DND-41 (cell line): ENCODE data around the gene EYA2.

Experiments
- ATAC-seq: fragments of 200-7000 bp; cut with Tn5 transposase; 3 replicates; pipeline ENCODE4 v1.9.1; 2021; ENCODE audit warnings: low read depth; ENCODE audit not compliant: insufficient read depth
- DNase-seq: peaks from one replicate; pipeline ENCODE4 v3.0.0-alpha.2; 2020
- H2AFZ ChIP-seq: 2 replicates; pipeline ENCODE4 v1.6.0; 2012; ENCODE audit warnings: low read depth, low read length
- H3K27ac ChIP-seq: 2 replicates; pipeline ENCODE4 v1.5.1; 2012; ENCODE audit warnings: low read length, inconsistent platforms
- H3K27me3 ChIP-seq: fragments of 200-600 bp; sonication (generic); 2 replicates; pipeline ENCODE4 v1.6.0; 2012; ENCODE audit warnings: low read length, mild to moderate bottlenecking, inconsistent platforms; ENCODE audit not compliant: insufficient read depth, poor library complexity
- H3K36me3 ChIP-seq: 2 replicates; pipeline ENCODE4 v1.5.1; 2012; ENCODE audit warnings: low read length, inconsistent platforms; ENCODE audit not compliant: insufficient read depth
- H3K4me1 ChIP-seq: 2 replicates; pipeline ENCODE4 v1.5.1; 2012; ENCODE audit warnings: mild to moderate bottlenecking, low read length; ENCODE audit not compliant: insufficient read depth
- H3K4me2 ChIP-seq: 2 replicates; pipeline ENCODE4 v1.6.0; 2012; ENCODE audit warnings: mild to moderate bottlenecking, moderate library complexity, low read length, inconsistent platforms; ENCODE audit not compliant: insufficient read depth
- H3K4me3 ChIP-seq, 2 experiments: fragments of 200-600 bp in 1 of 2; shearing (Covaris generic) in 1 of 2; 2 replicates each; pipeline ENCODE4 v1.5.1; 2012 to 2016; ENCODE audit warnings: inconsistent platforms in 2 of 2, low read length in 2 of 2, mild to moderate bottlenecking in 2 of 2, low read depth in 1 of 2, moderate library complexity in 1 of 2
- H3K79me2 ChIP-seq: 2 replicates; pipeline ENCODE4 v1.6.0; 2012; ENCODE audit warnings: low read length, inconsistent platforms; ENCODE audit not compliant: insufficient read depth
- H3K9ac ChIP-seq: 2 replicates; pipeline ENCODE4 v1.6.0; 2012; ENCODE audit warnings: low read depth, mild to moderate bottlenecking, inconsistent platforms, low read length, moderate library complexity
- H3K9me3 ChIP-seq: 2 replicates; pipeline ENCODE4 v1.5.1; 2012; ENCODE audit warnings: low read length, moderate library complexity, mild to moderate bottlenecking, inconsistent platforms; ENCODE audit not compliant: insufficient read depth, severe bottlenecking
- H4K20me1 ChIP-seq: 2 replicates; pipeline ENCODE4 v1.6.0; 2012; ENCODE audit warnings: low read length; ENCODE audit not compliant: insufficient read depth
- EZH2 ChIP-seq: IDR thresholded peaks from 3 replicates; pipeline ENCODE4 v1.6.1; 2012; ENCODE audit warnings: borderline replicate concordance, low read depth, mild to moderate bottlenecking, moderate library complexity, low read length, inconsistent platforms; ENCODE audit not compliant: severe bottlenecking
- TF ChIP-seq, protein P1 (sequence below): IDR thresholded peaks from 2 replicates; pipeline ENCODE4 v1.5.1; 2012; ENCODE audit warnings: borderline replicate concordance, low read length, moderate library complexity, mild to moderate bottlenecking; ENCODE audit not compliant: poor library complexity, severe bottlenecking; ENCODE audit errors: extremely low read depth

The EYA2 gene

DNA sequence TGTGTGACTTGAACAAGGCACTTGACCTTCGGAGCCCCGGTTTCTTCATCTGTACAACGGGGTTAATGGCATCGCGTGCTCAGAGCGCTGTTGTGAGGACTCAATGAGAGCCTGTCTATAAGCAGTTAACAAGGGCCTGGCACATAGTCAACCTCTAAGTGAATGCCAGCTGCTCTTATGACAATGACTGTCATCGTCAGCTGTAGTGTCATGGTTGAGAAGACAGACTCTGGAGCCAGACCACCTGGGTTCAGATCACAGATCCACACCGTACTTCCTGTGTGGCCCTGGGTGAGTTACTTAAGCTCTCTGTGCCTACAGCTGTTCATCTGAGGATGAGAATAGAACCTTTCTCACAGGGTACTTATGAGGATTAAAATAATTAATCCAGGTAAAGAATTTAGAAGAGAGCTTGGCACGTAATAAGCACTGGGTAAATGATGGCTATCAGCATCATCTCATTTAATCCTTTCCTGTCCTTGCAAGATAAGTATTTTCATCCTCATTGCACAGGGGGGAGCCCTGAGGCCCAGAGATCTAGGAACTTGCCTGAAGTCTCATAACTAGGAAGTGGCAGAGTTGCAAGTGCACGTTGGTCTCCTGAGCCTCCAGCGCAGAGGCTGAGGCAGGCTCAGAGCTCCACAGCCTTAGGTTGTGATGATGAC is 105.3 kb downstream of the EYA2 start:
- no peaks in the 10 kb centered on the region for H3K9me3 ChIP-seq
- H3K27me3 ChIP-seq, result peaks cover 10% of the 10 kb centered on the region
- no peaks in the 10 kb centered on the region for H3K36me3 ChIP-seq
- H3K27ac ChIP-seq, result no peak overlapping the region
- no peaks in the 10 kb centered on the region for H4K20me1 ChIP-seq
- no peak overlapping the region for H2AFZ ChIP-seq
- ATAC-seq (peak; percentile 40; the same call in 1 of the 3 replicates), DNase-seq (no peak)
- H3K4me1 ChIP-seq, result no peaks in the 10 kb centered on the region
- H3K9ac ChIP-seq, result no peak overlapping the region
- H3K4me3 ChIP-seq, result no peak overlapping the region
- H3K4me2 ChIP-seq, result no peak overlapping the region
- no peaks in the 10 kb centered on the region for H3K79me2 ChIP-seq
- TF ChIP-seq, protein P1, sequence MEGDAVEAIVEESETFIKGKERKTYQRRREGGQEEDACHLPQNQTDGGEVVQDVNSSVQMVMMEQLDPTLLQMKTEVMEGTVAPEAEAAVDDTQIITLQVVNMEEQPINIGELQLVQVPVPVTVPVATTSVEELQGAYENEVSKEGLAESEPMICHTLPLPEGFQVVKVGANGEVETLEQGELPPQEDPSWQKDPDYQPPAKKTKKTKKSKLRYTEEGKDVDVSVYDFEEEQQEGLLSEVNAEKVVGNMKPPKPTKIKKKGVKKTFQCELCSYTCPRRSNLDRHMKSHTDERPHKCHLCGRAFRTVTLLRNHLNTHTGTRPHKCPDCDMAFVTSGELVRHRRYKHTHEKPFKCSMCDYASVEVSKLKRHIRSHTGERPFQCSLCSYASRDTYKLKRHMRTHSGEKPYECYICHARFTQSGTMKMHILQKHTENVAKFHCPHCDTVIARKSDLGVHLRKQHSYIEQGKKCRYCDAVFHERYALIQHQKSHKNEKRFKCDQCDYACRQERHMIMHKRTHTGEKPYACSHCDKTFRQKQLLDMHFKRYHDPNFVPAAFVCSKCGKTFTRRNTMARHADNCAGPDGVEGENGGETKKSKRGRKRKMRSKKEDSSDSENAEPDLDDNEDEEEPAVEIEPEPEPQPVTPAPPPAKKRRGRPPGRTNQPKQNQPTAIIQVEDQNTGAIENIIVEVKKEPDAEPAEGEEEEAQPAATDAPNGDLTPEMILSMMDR, result no peak

DNA sequence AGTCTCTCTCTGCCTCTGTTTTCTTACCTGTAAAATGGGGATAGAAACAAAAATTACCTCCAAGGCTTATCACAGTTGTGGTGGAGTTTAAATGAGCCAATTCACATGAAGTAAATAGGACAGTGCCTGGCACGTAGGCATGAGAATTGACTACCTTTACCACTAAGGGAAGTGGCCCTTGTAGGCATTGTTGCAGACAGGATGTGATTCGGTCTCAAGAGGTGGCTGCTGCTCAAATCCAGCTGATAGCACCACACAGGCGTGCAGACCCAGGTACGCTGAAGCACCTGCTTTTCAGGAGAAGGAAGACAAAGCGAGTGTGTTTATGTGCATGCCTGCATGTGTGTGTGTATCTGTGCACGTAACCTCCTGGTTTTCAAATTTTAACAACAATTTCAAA is 108.6 kb downstream of the EYA2 start:
- H3K4me3 ChIP-seq, result no peak overlapping the region

DNA sequence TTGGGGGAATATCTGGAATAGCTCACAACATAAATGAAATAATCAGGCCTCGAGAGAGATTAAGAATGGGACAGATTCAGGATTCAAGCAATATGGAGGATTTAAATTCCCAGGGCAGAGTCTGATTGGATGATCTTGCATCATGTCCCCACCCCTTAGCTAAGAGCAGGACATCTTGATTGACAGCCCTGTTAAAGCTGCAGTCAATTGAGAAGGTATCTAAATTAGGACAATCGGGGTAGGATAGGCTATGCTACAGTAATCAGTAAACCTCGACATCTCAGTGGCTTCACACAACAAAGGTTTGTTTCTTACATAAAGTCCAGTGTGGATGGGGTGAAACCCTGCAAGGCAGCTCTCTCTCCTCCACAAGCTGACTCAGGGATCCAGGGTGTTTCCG is 109.5 kb downstream of the EYA2 start:
- Histone ChIP-seq H3K27me3 (no peaks in the 10 kb centered on the region), H3K9ac (no peak overlapping the region), H3K4me2 (no peak overlapping the region), H3K36me3 (no peaks in the 10 kb centered on the region), H3K4me1 (no peaks in the 10 kb centered on the region), H3K27ac (no peak overlapping the region), H4K20me1 (no peaks in the 10 kb centered on the region), H3K9me3 (no peaks in the 10 kb centered on the region), H3K4me3 (no peak overlapping the region), H3K79me2 (no peaks in the 10 kb centered on the region), H2AFZ (no peak overlapping the region)
- DNase-seq (no peak), ATAC-seq (no peak)
- no peak for TF ChIP-seq EZH2
- TF ChIP-seq, protein P1, result no peak

More for the DNA sequence above, 108.6 kb downstream of the EYA2 start:
- ATAC-seq, result no peak
- Histone ChIP-seq H3K9ac (no peak overlapping the region), H3K36me3 (no peaks in the 10 kb centered on the region), H3K4me2 (no peak overlapping the region), H3K9me3 (no peaks in the 10 kb centered on the region), H3K4me1 (no peaks in the 10 kb centered on the region), H2AFZ (no peak overlapping the region), H3K27me3 (no peaks in the 10 kb centered on the region), H4K20me1 (no peaks in the 10 kb centered on the region), H3K27ac (no peak overlapping the region), H3K79me2 (no peaks in the 10 kb centered on the region)
- no peak for DNase-seq
- TF ChIP-seq EZH2, result no peak
- TF ChIP-seq, protein P1, result no peak
